Measurements from ENCODE around the gene EIF4E3. TPM values are rescaled to one million over a fixed set of nuclear protein-coding genes. Genes with fewer than 3 reads are reported as not detected.

Gene EIF4E3
- total RNA-seq, 1 donor from 2014 or later, result 3.5 TPM

GRCh38 chr3:71708476-71709105 lies 16.6 kb downstream of the EIF4E3 start:
- TF ChIP-seq CTCF (IDR thresholded peaks at IDR 0.05; ENCODE audit: insufficient read depth, low read depth, low read length), result no peak
- TF ChIP-seq EZH2 (IDR thresholded peaks at IDR 0.05; ENCODE audit: insufficient read depth, low read length), result no peak
- no peaks in the 10 kb centered on the region for H3K36me3 Mint-ChIP-seq (ENCODE audit: low read depth, unreplicated experiment)
- H3K9me3 Mint-ChIP-seq (ENCODE audit: unreplicated experiment), result no peaks in the 10 kb centered on the region
- Histone ChIP-seq H3K9ac (ENCODE audit: low read length) (no peak overlapping the region), H2AFZ (ENCODE audit: low read depth, low read length) (no peak overlapping the region), H3K27me3 (ENCODE audit: insufficient read depth, low read length) (peaks cover 5% of the 10 kb centered on the region), H3K36me3 (ENCODE audit: insufficient read depth, low read length) (no peaks in the 10 kb centered on the region), H3K4me1 (ENCODE audit: insufficient read depth, low read length) (no peaks in the 10 kb centered on the region), H3K4me2 (ENCODE audit: low read length) (no peak overlapping the region), H3K9me3 (ENCODE audit: insufficient read depth, low read depth, low read length) (no peaks in the 10 kb centered on the region), H3K4me3 (ENCODE audit: insufficient read depth, low read depth, low read length) (no peak overlapping the region), H4K20me1 (ENCODE audit: insufficient read depth, low read length) (no peaks in the 10 kb centered on the region), H3K27ac (ENCODE audit: low read depth, low read length) (no peak overlapping the region), H3K79me2 (ENCODE audit: insufficient read depth, low read length) (no peaks in the 10 kb centered on the region)
- H3K27ac Mint-ChIP-seq (ENCODE audit: unreplicated experiment), result peak overlapping the region; percentile 27
- FAIRE-seq (no peak), DNase-seq (ENCODE audit: low read depth) (no peak)
- peaks cover 28% of the 10 kb centered on the region for H3K4me1 Mint-ChIP-seq (ENCODE audit: low read depth, unreplicated experiment)
- no peaks in the 10 kb centered on the region for H3K27me3 Mint-ChIP-seq (ENCODE audit: low read depth, unreplicated experiment)
- no peak overlapping the region for H3K4me3 Mint-ChIP-seq (ENCODE audit: unreplicated experiment)

GRCh38 chr3:71707595-71707994 lies 17.6 kb downstream of the EIF4E3 start:
- H3K4me3 Mint-ChIP-seq (ENCODE audit: unreplicated experiment), result peak overlapping the region; percentile 62
- DNase-seq (ENCODE audit: low read depth) (peak; percentile 75), FAIRE-seq (no peak)
- Histone ChIP-seq H3K79me2 (ENCODE audit: insufficient read depth, low read length) (no peaks in the 10 kb centered on the region), H3K4me3 (ENCODE audit: insufficient read depth, low read depth, low read length) (no peak overlapping the region), H3K9me3 (ENCODE audit: insufficient read depth, low read depth, low read length) (no peaks in the 10 kb centered on the region), H3K9ac (ENCODE audit: low read length) (no peak overlapping the region), H2AFZ (ENCODE audit: low read depth, low read length) (no peak overlapping the region), H3K36me3 (ENCODE audit: insufficient read depth, low read length) (no peaks in the 10 kb centered on the region), H3K27ac (ENCODE audit: low read depth, low read length) (no peak overlapping the region), H3K4me1 (ENCODE audit: insufficient read depth, low read length) (no peaks in the 10 kb centered on the region), H3K4me2 (ENCODE audit: low read length) (no peak overlapping the region), H4K20me1 (ENCODE audit: insufficient read depth, low read length) (no peaks in the 10 kb centered on the region), H3K27me3 (ENCODE audit: insufficient read depth, low read length) (peaks cover 5% of the 10 kb centered on the region)
- H3K27me3 Mint-ChIP-seq (ENCODE audit: low read depth, unreplicated experiment), result no peaks in the 10 kb centered on the region
- peak overlapping the region; percentile 82 for H3K27ac Mint-ChIP-seq (ENCODE audit: unreplicated experiment)
- no peaks in the 10 kb centered on the region for H3K36me3 Mint-ChIP-seq (ENCODE audit: low read depth, unreplicated experiment)
- TF ChIP-seq CTCF (IDR thresholded peaks at IDR 0.05; ENCODE audit: insufficient read depth, low read depth, low read length) (no peak), EZH2 (IDR thresholded peaks at IDR 0.05; ENCODE audit: insufficient read depth, low read length) (no peak)
- H3K9me3 Mint-ChIP-seq (ENCODE audit: unreplicated experiment), result no peaks in the 10 kb centered on the region
- H3K4me1 Mint-ChIP-seq (ENCODE audit: low read depth, unreplicated experiment), result peaks cover 30% of the 10 kb centered on the region

DNA sequence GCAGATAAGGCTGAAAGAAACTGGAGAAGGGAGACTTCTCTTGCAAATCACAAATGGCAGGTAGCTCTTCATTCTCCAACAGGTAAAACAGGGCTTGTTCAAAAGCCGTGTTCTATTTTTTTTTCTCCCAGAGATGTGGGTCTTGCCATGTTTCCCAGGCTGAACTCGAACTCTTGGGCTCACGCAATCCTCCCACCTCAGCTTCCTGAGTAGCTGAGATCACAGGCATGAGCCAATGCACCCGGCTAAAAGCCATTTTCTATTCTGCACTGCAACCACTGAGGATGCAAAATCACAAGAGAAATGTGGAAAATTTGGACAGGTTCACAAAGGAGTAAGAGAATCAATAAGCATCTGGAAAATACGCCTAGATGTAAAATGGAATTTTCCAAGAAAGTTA lies 19.5 kb downstream of the EIF4E3 start:
- H3K36me3 ChIP-seq (ENCODE audit: insufficient read depth, low read length), result no peaks in the 10 kb centered on the region
- H3K4me3 Mint-ChIP-seq (ENCODE audit: unreplicated experiment), result no peak overlapping the region
- no peaks in the 10 kb centered on the region for H3K9me3 Mint-ChIP-seq (ENCODE audit: unreplicated experiment)
- H3K4me3 ChIP-seq (ENCODE audit: insufficient read depth, low read depth, low read length), result no peak overlapping the region
- no peak overlapping the region for H3K27ac Mint-ChIP-seq (ENCODE audit: unreplicated experiment)
- no peak overlapping the region for H3K27ac ChIP-seq (ENCODE audit: low read depth, low read length)
- FAIRE-seq, result no peak
- H3K36me3 Mint-ChIP-seq (ENCODE audit: low read depth, unreplicated experiment), result no peaks in the 10 kb centered on the region
- H3K4me1 ChIP-seq (ENCODE audit: insufficient read depth, low read length), result no peaks in the 10 kb centered on the region
- DNase-seq (ENCODE audit: low read depth), result no peak
- H3K9ac ChIP-seq (ENCODE audit: low read length), result no peak overlapping the region
- H3K79me2 ChIP-seq (ENCODE audit: insufficient read depth, low read length), result no peaks in the 10 kb centered on the region
- no peaks in the 10 kb centered on the region for H3K9me3 ChIP-seq (ENCODE audit: insufficient read depth, low read depth, low read length)
- H3K4me1 Mint-ChIP-seq (ENCODE audit: low read depth, unreplicated experiment), result peaks cover 39% of the 10 kb centered on the region
- H3K27me3 ChIP-seq (ENCODE audit: insufficient read depth, low read length), result peaks cover 5% of the 10 kb centered on the region
- no peaks in the 10 kb centered on the region for H4K20me1 ChIP-seq (ENCODE audit: insufficient read depth, low read length)
- TF ChIP-seq CTCF (IDR thresholded peaks at IDR 0.05; ENCODE audit: insufficient read depth, low read depth, low read length) (no peak), EZH2 (IDR thresholded peaks at IDR 0.05; ENCODE audit: insufficient read depth, low read length) (no peak)
- H3K27me3 Mint-ChIP-seq (ENCODE audit: low read depth, unreplicated experiment), result no peaks in the 10 kb centered on the region
- H2AFZ ChIP-seq (ENCODE audit: low read depth, low read length), result no peak overlapping the region
- no peak overlapping the region for H3K4me2 ChIP-seq (ENCODE audit: low read length)

Measured in astrocyte (in vitro differentiated cells and primary cell).